C4-2B (cell line): ENCODE results near the gene CDHR4.

ENCODE experiments used
- CTCF ChIP-seq: fragments of 450-650 bp; conservative IDR thresholded peaks from 2 replicates; pipeline ENCODE4 v1.5.1; 2017; ENCODE audit warnings: mild to moderate bottlenecking
- ZFX ChIP-seq: fragments of 450-650 bp; IDR thresholded peaks from 2 replicates; pipeline ENCODE4 v1.6.1; 2017

- TF ChIP-seq CTCF (no peak), ZFX (no peak)
Observed at GRCh38 chr3:49787536-49787935, 12.1 kb downstream of the CDHR4 start.
